ENCODE measurements around the gene ZBTB4.

The ZBTB4 gene

DNA sequence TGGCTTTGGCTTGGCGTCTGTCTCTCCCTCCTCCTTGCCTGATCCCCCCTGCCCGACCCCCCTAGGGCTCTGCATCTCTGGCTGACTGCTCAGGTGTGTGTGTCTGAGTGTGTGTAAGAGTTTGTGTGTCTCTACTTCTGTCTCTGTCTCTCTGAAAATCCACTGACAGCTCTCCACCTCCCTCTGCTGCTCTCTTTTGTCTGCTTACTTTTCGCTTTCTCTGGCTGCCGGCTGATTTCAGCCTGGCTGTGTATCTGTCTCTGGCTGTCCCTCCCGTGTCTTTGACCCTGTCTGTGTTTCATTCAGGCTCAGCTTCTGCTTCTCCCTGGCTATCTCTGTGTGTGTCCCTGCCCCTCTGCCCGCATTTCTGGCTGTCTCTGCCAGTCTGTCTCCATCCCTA is 63.1 kb downstream of the ZBTB4 start:
- DNase-seq, result no peak

DNA sequence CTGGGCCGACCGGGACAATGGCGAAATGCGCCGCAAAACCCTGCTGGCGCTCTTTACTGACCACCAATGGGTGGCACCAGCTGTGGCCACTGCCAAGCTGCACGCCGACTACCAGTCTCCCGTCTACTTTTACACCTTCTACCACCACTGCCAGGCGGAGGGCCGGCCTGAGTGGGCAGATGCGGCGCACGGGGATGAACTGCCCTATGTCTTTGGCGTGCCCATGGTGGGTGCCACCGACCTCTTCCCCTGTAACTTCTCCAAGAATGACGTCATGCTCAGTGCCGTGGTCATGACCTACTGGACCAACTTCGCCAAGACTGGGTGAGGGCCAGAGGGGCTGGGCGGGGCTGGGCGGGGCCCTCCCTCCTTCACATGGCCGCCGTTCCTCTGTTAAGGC is 63.6 kb downstream of the ZBTB4 start:
- DNase-seq, result no peak

DNA sequence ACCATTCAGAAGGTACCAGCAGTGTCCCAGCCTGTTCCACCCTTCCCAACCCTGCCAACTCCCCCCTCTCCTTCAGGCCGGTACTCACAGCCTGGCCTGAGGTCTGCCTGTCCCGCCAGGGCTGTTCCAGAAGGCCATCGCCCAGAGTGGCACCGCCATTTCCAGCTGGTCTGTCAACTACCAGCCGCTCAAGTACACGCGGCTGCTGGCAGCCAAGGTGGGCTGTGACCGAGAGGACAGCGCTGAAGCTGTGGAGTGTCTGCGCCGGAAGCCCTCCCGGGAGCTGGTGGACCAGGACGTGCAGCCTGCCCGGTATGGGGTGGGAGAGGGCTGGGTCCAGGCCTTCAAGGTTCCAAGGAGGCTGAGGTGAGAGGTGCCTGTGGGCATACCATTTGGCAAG is 64.6 kb downstream of the ZBTB4 start:
- no peak for DNase-seq

DNA sequence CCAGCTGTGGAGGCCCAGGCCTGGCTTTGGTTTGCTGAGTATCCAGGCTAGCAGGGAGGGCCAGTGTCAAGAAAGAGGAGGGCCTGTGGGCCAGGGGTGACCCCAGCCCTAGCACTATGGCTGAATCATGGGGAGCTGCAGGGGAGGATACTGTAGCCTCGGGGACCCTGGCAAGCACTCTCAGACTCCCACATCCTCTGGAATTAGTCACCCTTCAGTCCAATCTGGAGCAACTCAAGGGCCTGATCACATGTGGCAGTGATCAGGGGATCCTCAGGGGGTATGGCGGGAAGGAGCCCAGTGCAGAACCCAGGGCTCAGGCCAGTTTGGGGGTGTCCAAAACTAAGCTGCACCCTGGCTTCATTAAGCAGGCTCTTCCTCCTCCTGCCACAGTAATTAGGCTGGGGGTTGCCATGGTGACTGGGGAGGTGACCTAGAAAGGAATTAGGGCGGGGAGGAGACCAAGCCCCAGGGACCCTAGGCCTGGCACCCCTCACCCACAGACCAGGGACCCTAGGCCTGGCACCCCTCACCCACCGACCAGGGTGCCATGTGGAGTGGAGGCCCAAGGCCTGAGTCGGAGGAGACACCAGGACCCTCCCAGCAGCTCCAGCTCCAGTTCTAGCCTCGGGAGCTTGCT is 66.0 kb downstream of the ZBTB4 start:
- no peak for DNase-seq

DNA sequence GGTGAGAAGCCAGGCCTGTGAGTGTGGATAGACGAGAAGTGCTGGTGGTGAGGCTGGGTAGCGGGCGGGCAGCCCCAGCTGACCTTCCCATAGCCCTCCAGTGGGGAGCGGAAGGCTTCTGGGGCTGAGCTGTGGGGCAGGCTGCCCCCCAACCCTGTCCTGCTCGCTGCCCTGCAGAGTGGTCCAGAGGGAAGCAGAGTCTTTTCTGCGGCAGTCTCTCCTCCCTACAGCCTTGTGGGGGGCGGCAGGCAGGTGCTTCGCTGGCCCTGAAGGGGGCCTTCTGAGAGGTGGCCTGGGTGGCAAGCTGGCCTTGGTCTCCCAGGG is 68.0 kb downstream of the ZBTB4 start:
- no peak for DNase-seq

DNA sequence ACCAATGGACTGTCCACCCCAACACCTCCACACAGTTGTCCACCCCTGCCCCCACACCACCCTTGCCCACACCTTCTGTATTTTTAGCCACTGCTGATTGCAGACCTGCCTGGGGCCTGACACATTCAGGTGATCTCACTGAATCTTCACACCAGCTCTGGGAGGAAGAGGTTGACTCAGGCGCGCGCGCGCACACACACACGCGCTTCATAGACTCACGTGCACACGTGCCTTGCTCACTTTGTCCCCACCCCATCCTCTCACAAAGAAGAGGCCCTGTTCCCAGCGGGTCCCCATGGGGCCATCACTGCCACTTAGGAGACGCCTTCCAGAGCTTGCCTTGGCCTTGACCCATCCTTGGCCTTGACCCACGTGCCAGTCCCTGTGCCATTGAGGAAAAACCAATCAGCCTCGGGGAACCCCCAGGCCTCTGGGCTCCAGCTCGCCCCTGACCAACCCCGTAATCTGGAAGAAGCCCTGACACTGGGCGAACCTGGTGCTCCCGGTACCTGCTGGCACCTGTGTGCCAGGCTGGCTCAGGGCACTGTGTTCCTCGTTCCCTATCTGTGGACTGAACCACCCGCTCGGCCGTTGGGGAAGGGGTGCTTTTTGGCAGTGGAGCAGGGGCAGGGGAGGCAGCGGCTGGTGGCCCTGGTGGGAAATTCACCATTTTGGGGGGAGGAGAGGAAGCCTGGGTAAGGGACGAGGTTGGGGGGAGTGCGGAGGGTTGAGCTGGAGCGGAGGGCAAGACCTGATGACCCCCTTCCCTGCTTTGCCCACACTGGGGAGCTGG is 68.6 kb downstream of the ZBTB4 start:
- DNase-seq, result no peak

DNA sequence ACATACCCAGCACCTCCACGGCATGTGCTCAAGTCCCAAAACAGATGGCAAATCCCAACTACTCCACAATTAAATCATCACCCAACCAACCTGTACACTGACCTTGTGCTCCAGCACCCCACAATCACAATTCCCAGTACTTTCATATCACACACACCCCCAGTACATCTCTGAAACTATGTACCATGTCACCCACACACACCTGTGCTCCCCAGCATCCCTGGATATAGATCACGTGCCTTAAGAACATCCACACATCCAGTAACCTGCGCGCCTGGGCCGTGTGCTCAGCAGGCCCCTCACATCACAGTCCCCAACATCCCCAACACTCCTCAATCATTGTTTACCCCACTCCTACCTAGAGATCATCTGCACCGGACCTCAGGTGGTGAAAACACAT is 69.7 kb downstream of the ZBTB4 start:
- DNase-seq, result no peak

Data from activated CD4-positive, alpha-beta T cell treated with anti-CD3 and anti-CD28 coated beads, Interleukin-2, Interleukin-6, amounts not matched to agents 100 ng/mL and 50 ng/mL, durations not matched to agents 16 hours and 8 hours (primary cell).